ENCODE results near the gene ODAD4.

GRCh38 chr17:41928693-41929251 lies 1.6 kb upstream of the ODAD4 start:
- TF ChIP-seq POLR2AphosphoS5 (IDR thresholded peaks at IDR 0.05; ENCODE audit: borderline replicate concordance, low read depth, low read length) (no peak), EZH2 (IDR thresholded peaks at IDR 0.05) (no peak), FOXP2 (optimal IDR thresholded peaks at IDR 0.05; ENCODE audit: control extremely low read depth, extremely low read length, insufficient read depth) (no peak)

Measured in SK-N-MC (cell line).